ENCODE data around the gene FBXO45. TPM values are rescaled to one million over a fixed set of nuclear protein-coding genes. Genes with fewer than 3 reads are reported as not detected.
"Not testable (repeated sequence)": the region's sequence is repeated elsewhere in the genome, so short reads cannot be mapped to it uniquely, and the experiment has no call there.

The FBXO45 gene, protein sequence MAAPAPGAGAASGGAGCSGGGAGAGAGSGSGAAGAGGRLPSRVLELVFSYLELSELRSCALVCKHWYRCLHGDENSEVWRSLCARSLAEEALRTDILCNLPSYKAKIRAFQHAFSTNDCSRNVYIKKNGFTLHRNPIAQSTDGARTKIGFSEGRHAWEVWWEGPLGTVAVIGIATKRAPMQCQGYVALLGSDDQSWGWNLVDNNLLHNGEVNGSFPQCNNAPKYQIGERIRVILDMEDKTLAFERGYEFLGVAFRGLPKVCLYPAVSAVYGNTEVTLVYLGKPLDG
- total RNA-seq (2014; rRNA removed) = 10.1 and 11.8 TPM in 2 replicates
- polyA plus RNA-seq (2012) = 4.1 TPM

DNA sequence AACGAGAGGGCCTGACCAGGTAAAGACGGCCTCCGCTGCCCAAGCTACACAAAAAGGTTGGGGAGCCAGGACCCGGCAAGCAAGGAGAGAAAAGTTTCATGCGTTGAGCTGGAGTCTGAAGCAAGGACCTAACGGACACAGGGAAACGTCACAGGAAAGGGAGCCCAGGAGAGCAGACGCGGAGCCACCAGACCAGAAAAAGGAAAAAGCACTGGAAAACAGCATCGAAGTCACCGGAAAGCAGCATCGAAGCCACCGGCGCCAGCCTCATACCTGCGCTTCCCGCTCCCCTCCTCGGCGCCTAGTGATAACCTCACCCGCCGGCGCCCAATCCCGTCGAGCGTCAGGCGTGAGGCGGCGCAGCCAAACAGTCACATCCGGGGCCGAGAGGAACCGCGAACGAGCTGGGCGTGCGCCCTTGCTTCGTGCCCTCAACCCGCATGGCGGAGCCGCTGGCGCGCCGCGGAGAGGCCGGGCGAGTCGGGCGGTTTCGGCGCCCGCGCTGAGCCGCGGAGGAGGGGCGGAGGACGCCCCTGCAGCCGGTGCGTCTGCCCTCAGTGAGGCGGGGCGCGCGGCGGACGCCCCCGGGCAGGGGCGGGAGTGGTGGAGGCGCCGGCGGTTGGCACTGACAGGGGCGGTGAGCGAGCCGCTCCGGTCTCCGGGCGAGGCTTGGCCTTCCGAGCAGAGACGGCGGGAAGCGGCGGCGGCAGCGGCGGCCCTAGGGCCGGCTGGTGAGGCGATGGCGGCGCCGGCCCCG is at the start of gene FBXO45, which contains the start of gene WDR53:
Gene FBXO45 (plus strand): TSS at position 415 of the 757 bp plus-strand sequence. CDS start 325 bp downstream, at position 740.
Gene WDR53 (minus strand): TSS at position 309 of the 757 bp plus-strand sequence. CDS start 7,079 bp downstream, outside the sequence.
- peak; percentile 92 for DNase-seq (ENCODE audit: low read depth)

DNA sequence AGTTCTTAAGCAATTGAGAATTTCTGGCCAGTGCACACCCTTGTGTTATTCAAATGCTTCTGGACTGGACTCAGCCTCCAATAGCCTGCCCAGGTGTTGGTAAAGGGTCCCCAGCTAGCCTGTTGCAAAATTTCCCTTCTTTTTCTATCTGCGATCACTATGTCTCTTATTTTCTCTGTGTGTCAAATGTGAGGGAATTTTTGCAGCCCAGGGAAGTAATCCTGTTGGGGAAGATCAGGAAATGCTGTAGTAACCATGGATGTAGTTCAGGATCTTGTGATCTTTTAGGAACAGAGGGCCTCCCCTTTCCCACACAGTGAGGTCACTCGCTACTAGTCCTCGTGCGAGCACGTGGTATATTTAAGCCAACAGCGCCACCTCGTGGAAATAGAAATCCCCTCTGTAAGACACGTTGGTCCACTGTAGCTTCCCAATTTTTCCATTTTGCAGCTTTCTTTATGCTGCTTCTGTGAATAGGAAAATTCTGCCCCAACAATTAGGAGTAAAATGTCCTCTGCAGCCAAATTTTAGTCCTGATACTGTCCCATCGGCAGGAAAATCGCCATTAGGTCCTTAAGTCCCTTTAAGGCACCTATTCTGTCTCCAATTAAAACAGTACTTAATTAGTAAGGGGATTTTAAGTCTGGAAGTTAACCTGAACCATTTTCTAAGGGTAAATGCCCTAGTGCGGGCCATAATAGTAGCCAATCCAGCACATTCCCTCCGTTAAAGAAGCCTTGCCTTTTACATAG is 49.3 kb upstream of the FBXO45 start:
- DNase-seq (ENCODE audit: low read depth) = peak; percentile 77

GRCh38 chr3:196519718-196520082 is 48.8 kb upstream of the FBXO45 start:
- DNase-seq (ENCODE audit: low read depth) = no peak

DNA sequence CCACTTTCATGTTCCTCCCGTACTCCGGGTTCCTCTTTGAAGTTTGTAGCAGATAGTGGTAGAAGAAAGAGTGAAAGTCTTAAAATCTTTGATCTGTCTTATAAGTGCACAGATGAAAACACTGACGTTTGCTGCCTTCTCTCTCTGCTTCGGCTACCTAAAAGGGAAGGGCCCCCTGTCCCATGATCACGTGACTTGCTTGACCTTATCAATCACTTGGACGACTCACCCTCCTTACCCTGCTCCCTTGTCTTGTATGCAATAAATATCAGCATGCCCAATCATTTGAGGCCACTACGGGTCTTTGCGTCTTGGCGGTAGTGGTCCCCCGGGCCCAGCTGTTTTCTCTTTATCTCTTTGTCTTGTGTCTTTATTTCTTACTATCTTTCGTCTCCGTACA is 47.2 kb upstream of the FBXO45 start:
- DNase-seq (ENCODE audit: low read depth) = not testable (repeated sequence)

GRCh38 chr3:196523841-196524240 is 44.6 kb upstream of the FBXO45 start:
- no peak for DNase-seq (ENCODE audit: low read depth)

GRCh38 chr3:196524527-196524926 is 43.9 kb upstream of the FBXO45 start:
- no peak for DNase-seq (ENCODE audit: low read depth)

DNA sequence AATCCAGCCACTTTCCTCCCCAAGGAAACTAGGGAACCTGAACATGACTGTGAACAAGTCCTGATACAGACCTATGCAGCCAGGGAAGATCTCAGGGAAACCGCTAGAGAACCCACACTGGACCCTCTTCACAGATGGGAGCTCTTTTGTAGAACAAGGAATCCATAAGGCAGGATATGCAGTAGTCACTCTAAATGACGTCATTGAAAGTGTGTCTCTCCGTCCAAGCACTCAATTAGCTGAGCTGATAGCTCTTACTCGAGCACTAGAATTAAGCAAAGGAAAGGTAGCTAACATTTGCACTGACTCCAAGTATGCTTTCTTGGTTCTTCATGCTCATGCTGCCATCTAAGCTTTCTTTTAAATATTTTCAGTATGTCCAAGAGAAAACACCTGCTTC is 43.3 kb upstream of the FBXO45 start:
- no peak for DNase-seq (ENCODE audit: low read depth)

DNA sequence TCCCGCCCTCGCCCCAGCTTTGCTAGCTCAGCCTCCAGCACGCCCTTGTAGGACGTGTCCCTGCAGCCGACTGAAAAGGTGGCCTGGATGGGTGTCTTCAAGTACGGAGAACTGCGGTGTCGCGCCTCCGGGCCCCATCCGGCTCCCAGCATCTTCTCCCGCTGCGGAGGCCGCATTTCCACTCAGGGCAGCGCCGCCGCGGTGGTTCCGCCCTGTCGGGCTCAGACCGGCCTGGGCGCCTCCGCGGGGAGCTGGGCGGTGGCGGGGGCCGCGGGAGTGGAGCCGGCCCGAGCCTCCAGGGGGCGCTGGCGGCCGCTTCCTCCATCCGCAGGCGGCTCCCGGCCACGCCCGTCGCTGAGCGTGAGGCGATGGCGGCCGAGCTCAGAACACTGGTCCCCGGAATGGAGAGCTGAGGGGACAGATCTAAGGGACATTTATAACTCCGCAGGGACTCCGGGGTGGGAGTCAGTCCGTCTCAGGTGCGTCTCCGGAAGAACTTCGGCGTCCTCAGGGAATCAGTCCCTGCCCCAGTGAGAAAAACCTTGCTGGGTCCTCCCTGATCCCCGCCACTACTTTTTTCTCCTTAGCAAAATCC is 39.7 kb upstream of the FBXO45 start:
- peak; percentile 47 for DNase-seq (ENCODE audit: low read depth)

DNA sequence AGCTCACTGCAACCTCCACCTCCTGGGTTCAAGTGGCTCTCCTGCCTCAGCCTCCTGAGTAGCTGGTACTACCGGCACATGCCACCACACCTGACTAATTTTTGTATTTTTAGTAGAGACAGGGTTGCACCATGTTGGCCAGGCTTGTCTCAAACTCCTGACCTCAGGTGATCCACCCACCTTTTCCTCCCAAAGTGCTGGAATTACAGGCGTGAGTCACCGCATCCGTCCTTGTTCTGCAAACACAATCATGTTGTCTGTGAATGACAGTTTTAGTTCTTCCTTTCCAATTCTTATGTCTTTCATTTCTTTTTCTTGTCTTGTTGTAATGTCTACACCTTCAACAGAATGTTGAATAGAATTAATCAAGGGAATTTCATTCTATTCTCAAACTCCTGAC is 37.0 kb upstream of the FBXO45 start:
- DNase-seq (ENCODE audit: low read depth) = no peak

DNA sequence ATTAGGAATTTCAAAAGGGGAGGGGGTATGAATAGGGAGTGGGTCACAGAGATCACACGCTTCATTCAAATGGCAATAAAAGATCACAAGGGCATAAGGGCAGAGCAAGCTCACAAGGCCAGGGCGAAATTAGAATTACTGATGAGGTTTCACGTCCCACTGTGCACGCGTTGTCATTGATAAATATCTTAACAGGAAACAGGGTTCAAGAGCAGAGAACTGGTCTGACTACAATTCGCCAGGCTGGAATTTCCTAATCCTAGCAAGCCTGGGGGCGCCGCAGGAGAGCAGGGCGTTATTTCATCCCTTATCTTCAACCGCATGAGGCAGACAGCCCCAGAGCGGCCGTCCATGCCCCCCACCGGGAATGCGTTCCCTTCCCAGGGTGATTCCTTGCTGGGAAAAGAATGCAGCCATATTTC is 35.2 kb upstream of the FBXO45 start:
- DNase-seq (ENCODE audit: low read depth) = no peak

- no peak for DNase-seq (ENCODE audit: low read depth)
These were observed 31.0 kb upstream of the FBXO45 start for GRCh38 chr3:196537319-196537984.

- DNase-seq (ENCODE audit: low read depth) = no peak
These were observed 26.6 kb upstream of the FBXO45 start for GRCh38 chr3:196541684-196542445.

DNA sequence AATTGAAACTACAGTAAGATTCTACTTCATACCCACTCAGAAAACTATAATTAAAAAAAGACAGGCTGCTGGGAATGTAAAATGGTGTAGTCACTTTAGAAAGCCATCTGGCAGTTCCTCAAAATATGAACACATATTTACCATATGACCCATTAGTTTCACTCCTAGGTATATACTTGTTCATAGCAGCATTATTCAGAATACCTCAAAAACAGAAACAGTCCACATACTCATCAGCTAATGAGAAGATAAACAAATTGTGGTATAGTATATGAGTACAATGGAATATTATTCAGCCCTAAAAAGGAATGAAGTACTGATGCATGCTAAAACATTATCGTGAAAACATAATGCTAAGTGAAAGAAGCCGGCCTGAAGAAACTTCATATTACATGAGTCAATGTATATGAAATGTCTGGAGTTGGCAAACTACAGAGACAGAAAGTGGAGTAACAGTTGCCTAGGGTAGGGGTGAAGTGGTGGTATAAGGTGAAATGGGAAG is 23.9 kb upstream of the FBXO45 start:
- DNase-seq (ENCODE audit: low read depth) = no peak

GRCh38 chr3:196546537-196546936 is 21.9 kb upstream of the FBXO45 start:
- no peak for DNase-seq (ENCODE audit: low read depth)

- DNase-seq (ENCODE audit: low read depth) = no peak
These were observed 21.4 kb upstream of the FBXO45 start for GRCh38 chr3:196547067-196547466.

- DNase-seq (ENCODE audit: low read depth) = not testable (repeated sequence)
These were observed 19.1 kb upstream of the FBXO45 start for GRCh38 chr3:196549312-196549711.

- DNase-seq (ENCODE audit: low read depth) = not testable (repeated sequence)
These were observed 18.3 kb upstream of the FBXO45 start for GRCh38 chr3:196550172-196550571.

DNA sequence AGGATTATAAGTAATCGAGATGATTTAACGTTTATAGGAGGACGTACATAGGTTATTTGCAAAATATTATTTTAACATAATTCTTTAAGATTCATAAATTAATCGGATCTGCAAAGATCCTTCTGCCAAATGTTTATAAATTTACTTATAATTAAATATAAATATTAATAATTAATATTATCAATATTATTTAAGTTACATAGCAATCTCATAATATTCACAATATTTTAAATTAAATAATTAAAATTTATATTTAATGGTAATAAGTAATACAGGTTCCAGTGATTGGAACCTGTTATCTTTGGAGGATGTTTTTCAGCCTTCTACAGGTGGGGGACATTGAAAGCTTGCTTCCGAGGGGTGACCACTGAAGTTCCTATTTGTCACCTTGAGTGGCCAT is 16.2 kb upstream of the FBXO45 start:
- DNase-seq (ENCODE audit: low read depth) = no peak

DNA sequence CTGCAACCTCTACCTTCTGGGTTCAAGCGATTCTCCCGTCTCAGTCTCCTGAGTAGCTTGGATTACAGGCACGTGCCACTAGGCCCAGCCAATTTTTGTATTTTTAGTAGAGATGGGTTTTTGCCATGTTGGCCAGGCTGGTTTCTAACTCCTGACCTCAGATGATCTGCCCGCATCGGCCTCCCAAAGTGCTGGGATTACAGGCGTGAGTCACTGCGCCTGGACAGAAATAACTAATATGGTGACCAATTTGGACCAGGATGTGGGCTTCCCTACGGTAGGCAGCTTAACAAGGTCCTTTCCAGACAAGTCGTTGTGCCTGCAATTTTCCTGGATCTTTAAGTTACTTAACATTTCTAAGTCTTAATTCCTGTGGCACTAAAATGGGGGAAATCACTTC is 14.9 kb upstream of the FBXO45 start:
- DNase-seq (ENCODE audit: low read depth) = no peak

DNA sequence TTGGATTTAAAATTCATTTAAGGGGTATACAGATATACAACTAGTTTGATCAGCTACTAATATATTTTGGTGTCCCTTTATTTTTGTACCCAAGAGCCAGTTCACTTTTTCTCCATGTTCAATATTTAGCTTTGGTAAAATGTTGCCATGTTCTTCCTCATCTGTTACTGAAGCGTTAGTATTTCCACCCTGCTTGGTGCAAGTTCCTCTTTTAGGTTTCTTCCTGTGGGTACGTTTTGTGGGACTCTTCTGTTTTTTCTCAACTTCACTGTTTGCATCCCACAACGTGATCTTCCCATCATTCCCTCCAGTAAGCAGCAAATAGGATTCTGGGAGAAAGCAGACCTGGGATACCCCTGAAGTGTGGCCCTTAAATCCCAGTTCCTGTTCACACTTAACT is 14.3 kb upstream of the FBXO45 start:
- no peak for DNase-seq (ENCODE audit: low read depth)
